H1 (cell line): ENCODE data around the gene ZNF8. TPM values are rescaled to one million over a fixed set of nuclear protein-coding genes. Genes with fewer than 3 reads are reported as not detected.

Experiments
- CTCF ChIA-PET: fragments of 300-600 bp; sonication (Branson Sonifier 250); formaldehyde crosslinking; loops from one replicate; lab custom pipeline; 2021; ENCODE audit not compliant: partially characterized antibody; lab: Charles Lee
- POLR2A ChIA-PET: fragments of 300-600 bp; sonication (Branson Sonifier 250); formaldehyde crosslinking; loops from one replicate; lab custom pipeline; 2021; ENCODE audit warnings: inconsistent platforms; ENCODE audit not compliant: partially characterized antibody; lab: Charles Lee
- DNase-seq, 2 experiments: peaks; one replicate each; pipeline versions ENCODE4 v3.0.0 to v3.0.0-alpha.2; 2010 to 2022; ENCODE audit warnings: low spot score in 2 of 2, low read depth in 1 of 2, mixed read lengths in 1 of 2
- FAIRE-seq: peaks from 2 replicates; lab custom pipeline; 2011; peaks lifted over from hg19 to GRCh38; lab: Jason Lieb, UNC
- H2AFZ ChIP-seq: 2 replicates; pipeline ENCODE4 v1.8.1; 2012; ENCODE audit warnings: low read length, inconsistent platforms
- H2AK5ac ChIP-seq: 2 replicates; pipeline ENCODE4 v1.6.1; 2013; ENCODE audit warnings: low read depth, low read length
- H2BK120ac ChIP-seq: replicated peaks from 2 replicates; pipeline ENCODE3; 2013; ENCODE audit warnings: low read depth, low read length, inconsistent platforms
- H2BK12ac ChIP-seq: 2 replicates; pipeline ENCODE4 v1.6.1; 2013; ENCODE audit warnings: low read depth, low read length
- H2BK15ac ChIP-seq: 2 replicates; pipeline ENCODE4 v1.6.1; 2013; ENCODE audit warnings: low read length
- H2BK20ac ChIP-seq: 2 replicates; pipeline ENCODE4 v1.6.1; 2013; ENCODE audit warnings: low read length
- H2BK5ac ChIP-seq: 2 replicates; pipeline ENCODE4 v1.6.1; 2013; ENCODE audit warnings: low read depth, low read length
- H3K14ac ChIP-seq: 2 replicates; pipeline ENCODE4 v1.6.1; 2013; ENCODE audit warnings: inconsistent platforms; ENCODE audit not compliant: insufficient read length
- H3K18ac ChIP-seq: 2 replicates; pipeline ENCODE4 v1.6.1; 2013; ENCODE audit warnings: low read length; ENCODE audit errors: extremely low read depth
- H3K23ac ChIP-seq: 2 replicates; pipeline ENCODE4 v1.6.1; 2013; ENCODE audit warnings: inconsistent platforms; ENCODE audit not compliant: insufficient read length
- H3K23me2 ChIP-seq: 2 replicates; pipeline ENCODE4 v1.6.1; 2013; ENCODE audit warnings: low read depth, low read length
- H3K27ac ChIP-seq: 2 replicates; pipeline ENCODE4 v1.6.1; 2011; ENCODE audit warnings: low read depth, low read length, inconsistent platforms
- H3K27me3 ChIP-seq, 4 experiments: replicated peaks in 1 of 4; 1 replicate in 1 of 4; 2 replicates in 3 of 4; pipeline versions ENCODE4 v1.6.1 to v1.8.1; 2011 to 2013; ENCODE audit warnings: low read length in 3 of 4, mild to moderate bottlenecking in 3 of 4, inconsistent platforms in 2 of 4, mixed read lengths in 2 of 4, moderate library complexity in 1 of 4; ENCODE audit not compliant: control insufficient read depth in 3 of 4, insufficient read depth in 3 of 4; ENCODE audit errors: extremely low read depth in 1 of 4
- H3K36me3 ChIP-seq, 4 experiments: 2 replicates each; pipeline versions ENCODE4 v1.6.1 to v1.8.1; 2011 to 2013; ENCODE audit warnings: mild to moderate bottlenecking in 4 of 4, low read length in 3 of 4, moderate library complexity in 2 of 4, control low read depth in 1 of 4, inconsistent platforms in 1 of 4; ENCODE audit not compliant: insufficient read depth in 4 of 4, control insufficient read depth in 2 of 4
- H3K4ac ChIP-seq: replicated peaks from 2 replicates; pipeline ENCODE3; 2013; ENCODE audit warnings: low read length, low read depth, mixed read lengths, inconsistent platforms; ENCODE audit not compliant: insufficient read length
- H3K4me1 ChIP-seq, 4 experiments: replicated peaks in 1 of 4; 1 replicate in 1 of 4; 2 replicates in 3 of 4; pipeline versions ENCODE4 v1.6.1 to v1.8.1; 2011 to 2013; ENCODE audit warnings: low read length in 3 of 4, inconsistent platforms in 2 of 4, mixed read lengths in 1 of 4; ENCODE audit not compliant: insufficient read depth in 4 of 4, control insufficient read depth in 3 of 4
- H3K4me2 ChIP-seq, 2 experiments: 2 replicates each; pipeline versions ENCODE4 v1.6.1 to v1.8.1; 2011 to 2013; ENCODE audit warnings: low read depth in 2 of 2, low read length in 2 of 2, control low read depth in 1 of 2, inconsistent platforms in 1 of 2, mild to moderate bottlenecking in 1 of 2; ENCODE audit not compliant: insufficient read depth in 1 of 2
- H3K4me3 ChIP-seq, 4 experiments: fragments of 200-600, 300-600 bp in 1 of 4; sonication (generic), shearing (Covaris generic), sonication (Bioruptor Twin) in 1 of 4; 2 replicates each; pipeline versions ENCODE4 v1.5.1 to v1.8.1; 2011 to 2016; ENCODE audit warnings: low read length in 4 of 4, low read depth in 3 of 4, control low read depth in 2 of 4, inconsistent platforms in 2 of 4, mild to moderate bottlenecking in 2 of 4, mixed read lengths in 1 of 4, moderate library complexity in 1 of 4; ENCODE audit not compliant: insufficient read depth in 2 of 4; ENCODE audit errors: extremely low read depth in 1 of 4
- H3K56ac ChIP-seq: replicated peaks from 2 replicates; pipeline ENCODE3; 2013; ENCODE audit warnings: low read depth, mild to moderate bottlenecking, mixed read lengths, low read length, inconsistent platforms; ENCODE audit not compliant: insufficient read length
- H3K79me1 ChIP-seq: 2 replicates; pipeline ENCODE4 v1.6.1; 2013; ENCODE audit warnings: low read depth, low read length, control low read depth
- H3K79me2 ChIP-seq, 2 experiments: 2 replicates each; pipeline versions ENCODE4 v1.6.1 to v1.8.1; 2012 to 2013; ENCODE audit warnings: low read length in 2 of 2, mild to moderate bottlenecking in 2 of 2, inconsistent platforms in 1 of 2; ENCODE audit not compliant: insufficient read depth in 2 of 2, control insufficient read depth in 1 of 2
- H3K9ac ChIP-seq, 4 experiments: replicated peaks in 1 of 4; 1 replicate in 1 of 4; 2 replicates in 3 of 4; pipeline versions ENCODE4 v1.6.1 to v1.8.1; 2011 to 2013; ENCODE audit warnings: low read depth in 3 of 4, low read length in 3 of 4, control low read depth in 2 of 4, mild to moderate bottlenecking in 2 of 4, moderate library complexity in 2 of 4, inconsistent platforms in 1 of 4; ENCODE audit errors: extremely low read depth in 1 of 4
- H3K9me3 ChIP-seq, 2 experiments: 2 replicates each; pipeline versions ENCODE4 v1.6.1 to v1.8.1; 2012 to 2013; ENCODE audit warnings: mild to moderate bottlenecking in 2 of 2, moderate library complexity in 2 of 2, control low read depth in 1 of 2, inconsistent platforms in 1 of 2, low read depth in 1 of 2, low read length in 1 of 2, mixed read lengths in 1 of 2; ENCODE audit not compliant: insufficient read depth in 2 of 2
- H4K20me1 ChIP-seq, 2 experiments: replicated peaks in 1 of 2; 2 replicates each; pipeline versions ENCODE3 to v1.8.1; 2011 to 2013; ENCODE audit warnings: inconsistent platforms in 2 of 2, low read length in 2 of 2, mild to moderate bottlenecking in 1 of 2; ENCODE audit not compliant: insufficient read depth in 2 of 2, control insufficient read depth in 1 of 2
- H4K5ac ChIP-seq: 2 replicates; pipeline ENCODE4 v1.6.1; 2013; ENCODE audit warnings: low read length, low read depth, mixed read lengths, inconsistent platforms; ENCODE audit not compliant: insufficient read length
- H4K8ac ChIP-seq: 2 replicates; pipeline ENCODE4 v1.8.0; 2013; ENCODE audit warnings: mild to moderate bottlenecking, moderate library complexity, low read length, inconsistent platforms; ENCODE audit not compliant: insufficient read depth; ENCODE audit errors: extremely low read depth
- H4K91ac ChIP-seq: replicated peaks from 2 replicates; pipeline ENCODE3; 2013; ENCODE audit warnings: low read length, mixed read lengths, inconsistent platforms; ENCODE audit not compliant: insufficient read length
- GABPA ChIP-seq: IDR thresholded peaks from 2 replicates; pipeline ENCODE4 v1.6.1; 2011; ENCODE audit warnings: mild to moderate bottlenecking, low read length, moderate library complexity, borderline replicate concordance; ENCODE audit not compliant: insufficient read depth
- SIN3A ChIP-seq, 2 experiments: IDR thresholded peaks in 1 of 2; conservative IDR thresholded peaks in 1 of 2; 2 replicates each; pipeline ENCODE4 v1.6.1; 2011 to 2012; ENCODE audit warnings: low read length in 2 of 2, improper control_type of control experiment in 1 of 2, low read depth in 1 of 2, mild to moderate bottlenecking in 1 of 2
- WGBS, 2 experiments: shearing (Covaris generic) in 1 of 2; methylation state at CpG; one replicate each; pipeline versions ENCODE4 v1.1.6 to v1.1.7; 2013 to 2015; ENCODE audit warnings: low lambda C conversion rate in 2 of 2, mixed read lengths in 2 of 2, inconsistent platforms in 1 of 2, low coverage in 1 of 2, missing lambda C conversion rate in 1 of 2; ENCODE audit not compliant: insufficient replicate concordance in 2 of 2, insufficient coverage in 1 of 2, insufficient read length in 1 of 2; ENCODE audit errors: extremely low coverage in 1 of 2, missing lambda C conversion rate in 1 of 2; 5-methylcytosine and 5-hydroxymethylcytosine counted together
- polyA plus RNA-seq, 7 experiments: library from polyadenylated mRNA; depleted of rRNA in 3 of 7; stranded (reverse) in 5 of 7; unstranded in 2 of 7; fragments of >200 nt in 5 of 7; fragments of 200-250 nt in 2 of 7; gene quantifications; 1 replicate in 5 of 7; 2 replicates in 1 of 7; 4 replicates in 1 of 7; pipeline versions ENCODE4 v1.2.1 to v1.2.3, GENCODE V29; 2011 to 2013; ENCODE audit warnings: missing spikeins in 2 of 7, mixed read lengths in 2 of 7
- total RNA-seq: library from RNA; stranded (reverse); fragmentation: NEBNext Ultra II Directional; extraction: Animal tissue kit (Norgen Biotek cat#: 25700); gene quantifications from 2 replicates; pipeline ENCODE4 v1.2.1, GENCODE V29; 2021

ZNF8 gene
- total and polyA plus RNA-seq, 2 of the 8 experiments (the other 6 are each of a cell fraction or from before 2014, with no cell fraction given) = 9.2 to 21.5 TPM

DNA sequence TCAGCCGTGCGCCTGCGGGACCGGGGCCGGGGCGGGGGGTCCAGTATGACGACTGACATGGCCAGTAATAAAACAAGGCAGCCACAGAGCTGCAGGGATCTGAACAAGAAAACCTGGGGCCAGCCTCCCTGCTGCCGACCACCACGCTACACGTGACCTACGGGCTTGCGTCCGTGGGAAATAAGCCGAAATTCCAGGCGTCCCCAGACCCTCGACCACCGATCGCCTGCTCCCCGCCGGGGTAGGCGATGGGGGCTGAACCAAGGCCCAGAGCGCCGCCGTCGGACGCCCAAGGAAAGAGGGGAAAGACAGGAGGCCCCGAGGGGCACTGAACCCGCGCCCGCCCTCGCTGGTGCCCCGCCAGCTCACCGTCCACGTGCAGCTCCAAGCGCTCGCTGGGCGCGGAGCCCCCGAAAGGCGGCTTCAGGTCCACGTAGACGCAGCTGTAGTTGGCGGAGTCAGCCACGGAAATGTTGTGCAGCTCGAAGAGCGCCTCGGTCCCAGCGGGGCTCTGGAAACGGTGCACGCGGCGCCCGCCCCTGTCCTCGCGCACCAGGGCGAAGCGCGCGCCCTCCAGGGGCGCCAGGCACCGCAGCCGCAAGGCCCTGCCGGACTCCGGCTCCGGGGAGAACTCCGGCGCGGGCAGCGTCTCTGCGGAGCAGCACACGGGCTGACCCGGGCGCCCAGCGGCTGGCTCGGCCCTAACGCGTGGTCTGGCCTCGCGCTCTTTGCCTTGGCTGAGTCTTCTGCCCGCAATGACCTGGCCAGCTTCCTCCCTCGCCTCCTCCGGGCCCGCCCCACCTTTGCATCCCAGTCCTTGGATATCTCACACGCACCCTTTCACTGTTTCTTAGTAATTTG is 71.5 kb downstream of the ZNF8 start:
- Histone ChIP-seq H2BK20ac (no peak overlapping the region), H4K91ac (no peak overlapping the region), H3K27me3 (0 out of 7 replicates have a peak, but pooled peaks cover 0 to 3% (median 0%) of the 10 kb centered on the region in 4 experiments), H3K9ac (no peak overlapping the region), H2BK120ac (no peak overlapping the region), H3K9me3 (no peaks in the 10 kb centered on the region), H4K20me1 (peaks cover 0 to 3% of the 10 kb centered on the region in 2 experiments), H3K4me2 (no peak overlapping the region), H4K8ac (peak overlapping the region; percentile 68; the same call in 1 of the 2 replicates), H2BK5ac (no peak overlapping the region), H3K18ac (no peak overlapping the region), H2BK15ac (no peak overlapping the region), H3K4ac (no peak overlapping the region), H3K36me3 (no peaks in the 10 kb centered on the region), H3K56ac (no peak overlapping the region), H3K79me1 (no peaks in the 10 kb centered on the region), H4K5ac (no peak overlapping the region), H3K14ac (no peak overlapping the region), H3K23me2 (peaks cover 9% of the 10 kb centered on the region), H3K23ac (no peak overlapping the region), H2BK12ac (no peak overlapping the region), H2AK5ac (no peak overlapping the region), H2AFZ (no peak overlapping the region), H3K4me3 (no peak overlapping the region), H3K79me2 (no peaks in the 10 kb centered on the region), H3K27ac (no peak overlapping the region), H3K4me1 (no peaks in the 10 kb centered on the region; a peak in 1 of 7 replicates)
- POLR2A ChIA-PET = interaction anchor here (1.1 to 11.4 kb wide), 2 partner anchors 12 to 118 kb away, joined by 3 to 102 read pairs; partner anchors contain the start of gene ZNF497
- CTCF ChIA-PET = interaction anchor here (0.6 to 2.9 kb wide), 5 partner anchors 11 to 131 kb away, joined by 3 to 14 read pairs (median 3); partner anchors contain the start of gene ZNF497
- FAIRE-seq (no peak), DNase-seq (no peak)
- 95% methylated on average over 60 of the region's 84 CpGs; no CpG with 5 or more reads in 1 of the 2 experiments for WGBS, 2 experiments
- TF ChIP-seq SIN3A (conservative IDR thresholded peaks at IDR 0.05 in 1 of 2, IDR thresholded peaks at IDR 0.05 in 1 of 2; ENCODE audit: low read depth in 1 of 2, low read length in 2 of 2) (no peak), GABPA (0 out of 2 replicates have a peak, but pooled peaks have one; percentile 26)
